ENCODE data around the gene SLC35F4. TPM values are rescaled to one million over a fixed set of nuclear protein-coding genes. Genes with fewer than 3 reads are reported as not detected.

Gene SLC35F4
- total RNA-seq, 1 experiment from 2014 or later, result not detected

GRCh38 chr14:57641776-57642175, 224.1 kb downstream of the SLC35F4 start:
- Histone ChIP-seq H3K4me1 (ENCODE audit: control insufficient read depth in 1 of 2, insufficient read depth in 2 of 2, low read length in 2 of 2) (no peaks in the 10 kb centered on the region), H3K36me3 (ENCODE audit: control insufficient read depth in 1 of 2, insufficient read depth in 2 of 2, low read length in 2 of 2) (no peaks in the 10 kb centered on the region), H3K79me2 (ENCODE audit: insufficient read depth, low read length) (no peaks in the 10 kb centered on the region), H3K9ac (ENCODE audit: low read length) (no peak overlapping the region), H3K27me3 (ENCODE audit: insufficient read depth, low read length) (peaks cover 18% of the 10 kb centered on the region), H3K27ac (ENCODE audit: low read depth, low read length) (no peak overlapping the region), H4K20me1 (ENCODE audit: insufficient read depth) (no peaks in the 10 kb centered on the region), H3K9me2 (ENCODE audit: insufficient read depth) (no peaks in the 10 kb centered on the region), H2AFZ (ENCODE audit: low read depth, low read length, poor library complexity, severe bottlenecking) (no peak overlapping the region), H3K4me2 (ENCODE audit: low read length) (no peak overlapping the region), H3K4me3 (replicated peaks in 1 of 2; ENCODE audit: low read depth in 1 of 2, low read length in 2 of 2) (no peak overlapping the region), H3K9me3 (ENCODE audit: control insufficient read depth in 1 of 2, insufficient read depth in 1 of 2, low read depth in 1 of 2, low read length in 2 of 2) (no peaks in the 10 kb centered on the region)
- CTCF ChIA-PET, result no interaction called here
- no TSS peak for BruUV-seq (replicated peaks)
- POLR2A ChIA-PET, result no interaction called here
- TF ChIP-seq ZFX (IDR thresholded peaks at IDR 0.05) (no peak), EGR1 (IDR thresholded peaks at IDR 0.05; ENCODE audit: low read depth) (no peak), EZH2phosphoT487 (IDR thresholded peaks at IDR 0.05; ENCODE audit: borderline replicate concordance) (no peak), CBX3 (IDR thresholded peaks at IDR 0.05; ENCODE audit: low read depth) (no peak)
- TF ChIP-seq, protein P1, sequence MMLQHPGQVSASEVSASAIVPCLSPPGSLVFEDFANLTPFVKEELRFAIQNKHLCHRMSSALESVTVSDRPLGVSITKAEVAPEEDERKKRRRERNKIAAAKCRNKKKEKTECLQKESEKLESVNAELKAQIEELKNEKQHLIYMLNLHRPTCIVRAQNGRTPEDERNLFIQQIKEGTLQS (IDR thresholded peaks at IDR 0.05), result no peak
- RAD21 ChIA-PET (ENCODE audit: low non-redundant PET in 1 of 2, low total read pairs in 2 of 2, uncharacterized antibody in 2 of 2, unreplicated experiment in 2 of 2), result no interaction called here
- no peak for ATAC-seq
- no peak for DNase-seq (ENCODE audit: low read depth, low spot score)
- intact Hi-C loops (cut with micrococcal nuclease), result no loop called here

DNA sequence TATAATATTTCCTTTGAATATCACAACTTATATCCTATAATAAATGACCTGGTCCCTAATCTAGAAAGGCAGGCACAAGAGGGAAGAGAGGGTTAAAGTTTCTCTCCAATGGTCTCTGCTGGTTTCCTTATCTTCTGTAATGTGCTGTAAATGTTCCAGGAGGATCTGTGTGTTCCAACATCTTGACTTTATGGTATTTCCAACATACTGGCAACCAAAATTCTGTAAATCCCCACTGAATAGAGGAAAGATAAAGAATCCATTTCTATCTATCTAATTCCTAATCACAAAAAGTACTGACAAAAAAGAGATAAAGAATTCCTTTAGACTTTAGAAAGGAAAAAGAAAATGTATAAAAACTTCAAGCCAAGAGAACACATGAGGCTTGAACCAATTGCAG, 225.9 kb downstream of the SLC35F4 start:
- no TSS peak for BruUV-seq (replicated peaks)
- peaks cover 29% of the 10 kb centered on the region for H3K27me3 ChIP-seq (ENCODE audit: insufficient read depth, low read length)
- no peaks in the 10 kb centered on the region for H3K4me1 ChIP-seq (ENCODE audit: control insufficient read depth in 1 of 2, insufficient read depth in 2 of 2, low read length in 2 of 2)
- no peaks in the 10 kb centered on the region for H3K79me2 ChIP-seq (ENCODE audit: insufficient read depth, low read length)
- H4K20me1 ChIP-seq (ENCODE audit: insufficient read depth), result no peaks in the 10 kb centered on the region
- no peak overlapping the region for H3K27ac ChIP-seq (ENCODE audit: low read depth, low read length)
- intact Hi-C loops (cut with micrococcal nuclease), result no loop called here
- no peak for ATAC-seq
- ChIA-PET RAD21 (ENCODE audit: low non-redundant PET in 1 of 2, low total read pairs in 2 of 2, uncharacterized antibody in 2 of 2, unreplicated experiment in 2 of 2) (no interaction called here), CTCF (no interaction called here), POLR2A (no interaction called here)
- DNase-seq (ENCODE audit: low read depth, low spot score), result no peak
- H3K4me2 ChIP-seq (ENCODE audit: low read length), result no peak overlapping the region
- H3K36me3 ChIP-seq (ENCODE audit: control insufficient read depth in 1 of 2, insufficient read depth in 2 of 2, low read length in 2 of 2), result no peaks in the 10 kb centered on the region
- H3K9me3 ChIP-seq (ENCODE audit: control insufficient read depth in 1 of 2, insufficient read depth in 1 of 2, low read depth in 1 of 2, low read length in 2 of 2), result no peaks in the 10 kb centered on the region
- H3K9me2 ChIP-seq (ENCODE audit: insufficient read depth), result no peaks in the 10 kb centered on the region
- TF ChIP-seq SIN3A (IDR thresholded peaks at IDR 0.05; ENCODE audit: low read depth) (no peak), REST (IDR thresholded peaks at IDR 0.05; ENCODE audit: low read depth) (no peak), ZBTB33 (IDR thresholded peaks at IDR 0.05; ENCODE audit: extremely low read depth, insufficient replicate concordance, low read length) (no peak)
- H3K4me3 ChIP-seq (replicated peaks in 1 of 2; ENCODE audit: low read depth in 1 of 2, low read length in 2 of 2), result no peak overlapping the region
- H2AFZ ChIP-seq (ENCODE audit: low read depth, low read length, poor library complexity, severe bottlenecking), result no peak overlapping the region
- no peak overlapping the region for H3K9ac ChIP-seq (ENCODE audit: low read length)
